AG10803 (cell line): ENCODE data around the gene CRTC3.

ENCODE experiments used
- DNase-seq: peaks from one replicate; pipeline ENCODE4 v3.0.0; 2010; ENCODE audit warnings: low read depth
- H3K4me3 ChIP-seq: 2 replicates; pipeline ENCODE4 v1.5.1; 2011; ENCODE audit warnings: mild to moderate bottlenecking, low read length, control low read depth
- CTCF ChIP-seq: conservative IDR thresholded peaks from 2 replicates; pipeline ENCODE4 v1.5.1; 2011; ENCODE audit warnings: mild to moderate bottlenecking, low read length, control low read depth, inconsistent platforms

The CRTC3 gene

DNA sequence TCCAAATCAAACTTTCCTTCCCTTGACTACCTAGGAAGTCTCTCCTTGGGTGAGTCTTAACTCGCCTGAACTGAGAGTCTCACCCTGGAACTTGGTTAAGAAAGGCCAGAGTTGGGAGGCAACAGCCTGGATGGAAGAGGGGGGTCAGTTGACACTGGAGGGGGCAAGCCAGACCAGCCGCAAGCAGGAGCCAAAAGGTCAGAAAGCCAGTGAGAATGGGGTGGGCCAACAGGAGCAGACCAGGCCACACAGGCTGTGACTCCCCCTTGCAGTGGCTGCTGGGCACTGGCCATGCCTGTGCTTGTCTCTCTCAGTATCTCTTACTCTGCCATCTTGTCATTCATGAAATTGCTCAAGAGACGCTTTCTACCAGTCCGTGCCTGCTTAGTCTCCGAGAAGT is 32.9 kb downstream of the CRTC3 start:
- no peak for TF ChIP-seq CTCF
- no peak overlapping the region for H3K4me3 ChIP-seq
- no peak for DNase-seq

DNA sequence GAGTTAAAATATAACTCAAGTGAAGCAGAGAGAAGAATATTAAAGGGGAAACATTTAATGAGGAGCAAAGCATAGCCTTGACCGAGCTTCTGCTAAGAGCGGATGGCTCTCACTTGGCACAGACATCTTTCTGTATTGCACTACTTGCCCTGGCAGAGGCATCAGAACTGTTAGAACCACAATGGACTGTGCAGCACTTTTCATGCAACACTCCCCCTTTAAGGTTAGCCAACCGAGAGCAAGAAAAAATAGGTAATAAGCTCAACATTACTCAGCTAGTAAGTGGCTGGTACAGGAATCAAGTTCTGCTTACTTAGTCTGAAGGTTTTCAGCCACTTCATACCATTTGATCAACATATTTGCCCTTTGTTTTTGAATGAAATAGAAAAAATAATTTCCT is 33.7 kb downstream of the CRTC3 start:
- no peak overlapping the region for H3K4me3 ChIP-seq
- no peak for DNase-seq
- no peak for TF ChIP-seq CTCF

DNA sequence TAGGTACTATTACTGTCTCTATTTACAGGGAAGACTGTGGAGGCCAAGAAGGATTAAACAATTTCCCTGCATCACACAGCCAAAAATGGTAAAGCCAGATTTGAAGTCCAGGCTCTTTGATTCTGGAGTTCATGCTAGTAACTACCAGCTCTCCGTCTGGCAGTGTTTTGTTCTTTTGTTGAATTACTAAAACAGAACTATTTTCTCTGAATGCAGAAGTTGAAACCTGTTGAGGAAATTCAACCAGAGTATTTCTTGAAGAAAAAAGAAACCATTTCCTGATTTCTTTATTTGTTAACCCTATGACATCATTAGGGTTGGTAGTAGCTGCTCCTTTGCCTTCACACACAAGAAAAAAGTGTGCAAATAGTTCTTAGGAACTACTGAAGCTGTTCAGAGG is 34.3 kb downstream of the CRTC3 start:
- no peak overlapping the region for H3K4me3 ChIP-seq
- TF ChIP-seq CTCF, result no peak
- DNase-seq, result no peak

DNA sequence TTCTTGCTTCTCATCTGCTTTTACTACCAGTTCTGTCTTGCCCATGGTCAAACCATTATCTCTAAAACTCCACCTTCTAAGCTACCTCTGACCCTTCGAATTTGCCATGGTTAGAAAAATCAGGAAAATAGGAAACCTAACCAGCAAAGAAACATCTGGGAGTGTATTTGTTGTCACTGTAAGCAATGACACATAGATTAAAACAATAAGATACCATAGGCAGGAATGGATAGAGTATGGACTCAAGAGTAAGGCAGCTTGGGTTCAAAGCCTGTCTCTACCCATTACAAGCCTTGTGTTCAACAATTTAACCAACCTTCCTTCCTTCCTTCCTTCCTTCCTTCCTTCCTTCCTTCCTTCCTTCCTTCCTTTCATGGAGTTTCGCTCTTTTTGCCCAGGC is 34.9 kb downstream of the CRTC3 start:
- H3K4me3 ChIP-seq, result no peak overlapping the region
- DNase-seq, result no peak
- no peak for TF ChIP-seq CTCF

DNA sequence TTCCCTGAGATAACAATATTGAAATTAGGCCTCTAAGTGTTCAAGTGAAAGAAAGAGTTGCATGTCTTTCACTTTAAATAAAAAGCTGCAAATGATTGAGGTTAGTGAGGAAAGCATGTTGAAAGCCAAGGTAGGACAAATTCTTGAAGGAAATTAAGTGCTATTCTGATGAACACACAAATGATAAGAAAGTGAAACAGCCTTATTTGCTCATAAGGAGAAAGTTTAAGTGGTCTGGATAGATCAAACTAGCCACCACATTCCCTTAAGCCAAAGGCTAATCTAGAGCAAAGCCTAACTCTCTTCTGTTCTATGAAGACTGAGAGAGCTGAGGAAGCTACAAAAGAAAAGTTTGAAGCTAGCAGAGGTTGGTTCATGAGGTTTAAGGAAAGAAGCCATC is 36.1 kb downstream of the CRTC3 start:
- TF ChIP-seq CTCF, result no peak
- no peak for DNase-seq
- H3K4me3 ChIP-seq, result no peak overlapping the region

DNA sequence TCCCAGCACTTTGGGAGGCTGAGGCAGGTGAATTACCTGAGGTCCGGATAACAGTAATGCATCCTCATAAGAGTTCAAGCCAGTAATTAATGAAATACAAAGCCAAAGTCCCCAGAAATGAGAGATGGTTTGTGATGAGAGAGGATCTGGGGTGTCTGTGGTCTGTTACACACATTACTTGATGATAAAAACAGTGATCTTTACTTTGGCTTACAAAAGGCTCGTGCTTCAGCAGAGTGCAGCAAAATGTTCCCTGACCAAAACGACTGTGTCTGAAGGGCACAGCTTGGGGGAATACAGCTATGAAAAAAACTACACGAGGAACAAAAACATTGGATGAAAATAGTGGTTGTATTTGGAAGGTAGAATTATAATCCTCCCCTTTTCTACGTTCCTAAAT is 40.9 kb downstream of the CRTC3 start:
- no peak overlapping the region for H3K4me3 ChIP-seq
- no peak for TF ChIP-seq CTCF
- DNase-seq, result no peak

GRCh38 chr15:90571063-90571541 is 41.4 kb downstream of the CRTC3 start:
- DNase-seq, result peak; percentile 55
- no peak for TF ChIP-seq CTCF
- no peak overlapping the region for H3K4me3 ChIP-seq
